Natural killer cell (primary cell): ENCODE data around the gene CARMIL1. TPM values are rescaled to one million over a fixed set of nuclear protein-coding genes. Genes with fewer than 3 reads are reported as not detected.
A peak's percentile ranks its signal among the peaks of the same experiment; 100 is the strongest.

Experiments
- ATAC-seq, 3 donors: fragments of 150-1000 bp in 2 of 3; fragments of 200-7000 bp in 1 of 3; cut with Tn5 transposase; 1 replicate in 1 of 3; 2 replicates in 2 of 3; pipeline ENCODE4 v1.10.0; 2021; ENCODE audit warnings: mild to moderate bottlenecking in 2 of 3, moderate library complexity in 2 of 3
- DNase-seq, 2 donors: peaks; one replicate each; pipeline versions ENCODE4 v3.0.0 to v3.0.0-alpha.2; 2013 to 2021; ENCODE audit warnings: mixed read lengths in 1 of 2
- H3K27ac ChIP-seq: one replicate; pipeline ENCODE4 v1.5.1; 2013; ENCODE audit warnings: mild to moderate bottlenecking, low read length
- H3K27me3 ChIP-seq: one replicate; pipeline ENCODE4 v1.6.1; 2013; ENCODE audit warnings: low read length; ENCODE audit not compliant: control insufficient read depth, insufficient read depth
- H3K36me3 ChIP-seq: one replicate; pipeline ENCODE4 v1.6.1; 2013; ENCODE audit warnings: low read length; ENCODE audit not compliant: control insufficient read depth, insufficient read depth
- H3K4me1 ChIP-seq: one replicate; pipeline ENCODE4 v1.6.1; 2013; ENCODE audit warnings: low read length; ENCODE audit not compliant: control insufficient read depth, insufficient read depth
- H3K4me3 ChIP-seq: one replicate; pipeline ENCODE4 v1.5.1; 2013; ENCODE audit warnings: low read length
- H3K9me3 ChIP-seq: one replicate; pipeline ENCODE4 v1.6.1; 2013; ENCODE audit warnings: low read length; ENCODE audit not compliant: control insufficient read depth, insufficient read depth
- H3K27ac Mint-ChIP-seq, 2 donors: one replicate each; pipeline ENCODE4 v1.8.0; 2022; ENCODE audit warnings: mild to moderate bottlenecking in 2 of 2, mixed read lengths in 2 of 2, moderate library complexity in 1 of 2
- H3K27me3 Mint-ChIP-seq, 2 donors: one replicate each; pipeline ENCODE4 v1.8.0; 2022; ENCODE audit warnings: low read depth in 2 of 2, mixed read lengths in 2 of 2
- H3K36me3 Mint-ChIP-seq: one replicate; pipeline ENCODE4 v1.8.0; 2022; ENCODE audit warnings: mixed read lengths
- H3K4me1 Mint-ChIP-seq, 2 donors: one replicate each; pipeline ENCODE4 v1.8.0; 2022; ENCODE audit warnings: mixed read lengths in 2 of 2
- H3K4me3 Mint-ChIP-seq: one replicate; pipeline ENCODE4 v1.8.0; 2022; ENCODE audit warnings: mild to moderate bottlenecking, moderate library complexity, mixed read lengths
- H3K9me3 Mint-ChIP-seq, 2 donors: one replicate each; pipeline ENCODE4 v1.8.0; 2022; ENCODE audit warnings: mixed read lengths in 2 of 2
- CTCF ChIP-seq: fragments of 200-600 bp; IDR thresholded peaks from one replicate; pipeline ENCODE4 v1.8.0; 2022; ENCODE audit warnings: antibody characterized with exemption
- WGBS: methylation state at CpG from one replicate; pipeline ENCODE4 v1.1.7; 2013; ENCODE audit warnings: missing lambda C conversion rate; ENCODE audit not compliant: insufficient coverage; 5-methylcytosine and 5-hydroxymethylcytosine counted together
- intact Hi-C: fragments of 100-400 bp; cut with micrococcal nuclease; formaldehyde crosslinking; loops from one replicate; pipeline ENCODE4 v1.14.2; 2022
- total RNA-seq, 4 donors: library from RNA; stranded (reverse); fragments of 120-200 nt in 1 of 4; gene quantifications; one replicate each; pipeline versions ENCODE4 v1.2.3 to v1.2.4, GENCODE V29; 2013 to 2022

Gene CARMIL1
- total RNA-seq, 3 donors from 2014 or later (not counting 1 experiment from before 2014, with no cell fraction given): 0.25 to 1.1 (median 0.35) TPM

- Histone ChIP-seq H3K27me3 (no peaks in the 10 kb centered on the region), H3K4me1 (no peaks in the 10 kb centered on the region), H3K4me3 (no peak overlapping the region), H3K36me3 (no peaks in the 10 kb centered on the region), H3K9me3 (no peaks in the 10 kb centered on the region), H3K27ac (no peak overlapping the region)
- Mint-ChIP-seq H3K4me1 (no peaks in the 10 kb centered on the region), H3K27me3 (peaks cover 4 to 6% of the 10 kb centered on the region in 2 donors), H3K4me3 (no peak overlapping the region), H3K27ac (no peak overlapping the region), H3K9me3 (no peaks in the 10 kb centered on the region), H3K36me3 (no peaks in the 10 kb centered on the region)
- no peak for ATAC-seq
- intact Hi-C loops: no loop called here
- DNase-seq: no peak
- no CpG with 5 or more reads among the region's 2 CpGs for whole genome bisulfite sequencing
- TF ChIP-seq CTCF: no peak
Observed at GRCh38 chr6:25468881-25469280, 189.7 kb downstream of the CARMIL1 start.

- H3K4me3 Mint-ChIP-seq: no peak overlapping the region
- peaks cover 4 to 6% of the 10 kb centered on the region in 2 donors for H3K27me3 Mint-ChIP-seq
- no peak overlapping the region for H3K4me3 ChIP-seq
- H3K27ac ChIP-seq: no peak overlapping the region
- H3K36me3 Mint-ChIP-seq: no peaks in the 10 kb centered on the region
- H3K9me3 Mint-ChIP-seq: no peaks in the 10 kb centered on the region
- H3K27me3 ChIP-seq: no peaks in the 10 kb centered on the region
- no peaks in the 10 kb centered on the region for H3K4me1 Mint-ChIP-seq
- H3K36me3 ChIP-seq: no peaks in the 10 kb centered on the region
- no peaks in the 10 kb centered on the region for H3K9me3 ChIP-seq
- TF ChIP-seq CTCF: no peak
- DNase-seq: no peak
- no peaks in the 10 kb centered on the region for H3K4me1 ChIP-seq
- no peak for ATAC-seq
- no peak overlapping the region for H3K27ac Mint-ChIP-seq
- intact Hi-C loops: no loop called here
Observed at GRCh38 chr6:25469797-25470388, 190.7 kb downstream of the CARMIL1 start.

GRCh38 chr6:25472306-25472705 is 193.1 kb downstream of the CARMIL1 start:
- Histone ChIP-seq H3K4me3 (no peak overlapping the region), H3K27me3 (no peaks in the 10 kb centered on the region), H3K9me3 (no peaks in the 10 kb centered on the region), H3K4me1 (no peaks in the 10 kb centered on the region), H3K36me3 (no peaks in the 10 kb centered on the region), H3K27ac (no peak overlapping the region)
- intact Hi-C loops: no loop called here
- Mint-ChIP-seq H3K27ac (no peak overlapping the region), H3K9me3 (no peaks in the 10 kb centered on the region), H3K4me1 (no peaks in the 10 kb centered on the region), H3K27me3 (peaks cover 0 to under 1% of the 10 kb centered on the region in 2 donors), H3K4me3 (no peak overlapping the region), H3K36me3 (no peaks in the 10 kb centered on the region)
- TF ChIP-seq CTCF: no peak
- no CpG with 5 or more reads among the region's 3 CpGs for WGBS
- DNase-seq (peak in 1 of 2 donors; percentile 11), ATAC-seq (peak in 1 of 3 donors; percentile 35)

GRCh38 chr6:25472906-25473305 is 193.7 kb downstream of the CARMIL1 start:
- intact Hi-C loops: no loop called here
- 79% methylated on average over 3 of the region's 3 CpGs for WGBS
- H3K9me3 Mint-ChIP-seq: no peaks in the 10 kb centered on the region
- Histone ChIP-seq H3K9me3 (no peaks in the 10 kb centered on the region), H3K4me3 (no peak overlapping the region), H3K4me1 (no peaks in the 10 kb centered on the region), H3K36me3 (no peaks in the 10 kb centered on the region), H3K27ac (no peak overlapping the region), H3K27me3 (no peaks in the 10 kb centered on the region)
- DNase-seq (no peak), ATAC-seq (no peak)
- H3K4me3 Mint-ChIP-seq: no peak overlapping the region
- H3K36me3 Mint-ChIP-seq: no peaks in the 10 kb centered on the region
- no peak for TF ChIP-seq CTCF
- no peak overlapping the region for H3K27ac Mint-ChIP-seq
- H3K27me3 Mint-ChIP-seq: no peaks in the 10 kb centered on the region
- no peaks in the 10 kb centered on the region for H3K4me1 Mint-ChIP-seq
